GM06990 (cell line): ENCODE data around the gene FBXW5.
A peak's percentile ranks its signal among the peaks of the same experiment; 100 is the strongest.

Experiments used
- DNase-seq: peaks from one replicate; pipeline ENCODE4 v3.0.0-alpha.2; 2011; ENCODE audit not compliant: insufficient read length; ENCODE audit errors: extremely low read depth
- H3K27me3 ChIP-seq: replicated peaks from 2 replicates; pipeline ENCODE4 v1.6.0; 2011; ENCODE audit warnings: low read length; ENCODE audit not compliant: control insufficient read depth, insufficient read depth
- H3K36me3 ChIP-seq: 2 replicates; pipeline ENCODE4 v1.5.1; 2011; ENCODE audit warnings: low read length; ENCODE audit not compliant: control insufficient read depth, insufficient read depth
- H3K4me3 ChIP-seq: replicated peaks from 2 replicates; pipeline ENCODE4 v1.5.1; 2011; ENCODE audit warnings: low read depth, mild to moderate bottlenecking, control low read depth, low read length
- TF ChIP-seq, protein P1 (sequence below): IDR thresholded peaks from 2 replicates; pipeline ENCODE4 v1.5.1; 2011; ENCODE audit warnings: low read length, control low read depth, mild to moderate bottlenecking, inconsistent platforms; ENCODE audit not compliant: insufficient read depth, poor library complexity, severe bottlenecking

Gene FBXW5

GRCh38 chr9:136917902-136918301, 26.6 kb downstream of the FBXW5 start:
- TF ChIP-seq, protein P1, sequence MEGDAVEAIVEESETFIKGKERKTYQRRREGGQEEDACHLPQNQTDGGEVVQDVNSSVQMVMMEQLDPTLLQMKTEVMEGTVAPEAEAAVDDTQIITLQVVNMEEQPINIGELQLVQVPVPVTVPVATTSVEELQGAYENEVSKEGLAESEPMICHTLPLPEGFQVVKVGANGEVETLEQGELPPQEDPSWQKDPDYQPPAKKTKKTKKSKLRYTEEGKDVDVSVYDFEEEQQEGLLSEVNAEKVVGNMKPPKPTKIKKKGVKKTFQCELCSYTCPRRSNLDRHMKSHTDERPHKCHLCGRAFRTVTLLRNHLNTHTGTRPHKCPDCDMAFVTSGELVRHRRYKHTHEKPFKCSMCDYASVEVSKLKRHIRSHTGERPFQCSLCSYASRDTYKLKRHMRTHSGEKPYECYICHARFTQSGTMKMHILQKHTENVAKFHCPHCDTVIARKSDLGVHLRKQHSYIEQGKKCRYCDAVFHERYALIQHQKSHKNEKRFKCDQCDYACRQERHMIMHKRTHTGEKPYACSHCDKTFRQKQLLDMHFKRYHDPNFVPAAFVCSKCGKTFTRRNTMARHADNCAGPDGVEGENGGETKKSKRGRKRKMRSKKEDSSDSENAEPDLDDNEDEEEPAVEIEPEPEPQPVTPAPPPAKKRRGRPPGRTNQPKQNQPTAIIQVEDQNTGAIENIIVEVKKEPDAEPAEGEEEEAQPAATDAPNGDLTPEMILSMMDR = no peak
- H3K4me3 ChIP-seq = no peak overlapping the region
- peaks cover 33% of the 10 kb centered on the region for H3K36me3 ChIP-seq
- no peak for DNase-seq
- H3K27me3 ChIP-seq = no peaks in the 10 kb centered on the region

DNA sequence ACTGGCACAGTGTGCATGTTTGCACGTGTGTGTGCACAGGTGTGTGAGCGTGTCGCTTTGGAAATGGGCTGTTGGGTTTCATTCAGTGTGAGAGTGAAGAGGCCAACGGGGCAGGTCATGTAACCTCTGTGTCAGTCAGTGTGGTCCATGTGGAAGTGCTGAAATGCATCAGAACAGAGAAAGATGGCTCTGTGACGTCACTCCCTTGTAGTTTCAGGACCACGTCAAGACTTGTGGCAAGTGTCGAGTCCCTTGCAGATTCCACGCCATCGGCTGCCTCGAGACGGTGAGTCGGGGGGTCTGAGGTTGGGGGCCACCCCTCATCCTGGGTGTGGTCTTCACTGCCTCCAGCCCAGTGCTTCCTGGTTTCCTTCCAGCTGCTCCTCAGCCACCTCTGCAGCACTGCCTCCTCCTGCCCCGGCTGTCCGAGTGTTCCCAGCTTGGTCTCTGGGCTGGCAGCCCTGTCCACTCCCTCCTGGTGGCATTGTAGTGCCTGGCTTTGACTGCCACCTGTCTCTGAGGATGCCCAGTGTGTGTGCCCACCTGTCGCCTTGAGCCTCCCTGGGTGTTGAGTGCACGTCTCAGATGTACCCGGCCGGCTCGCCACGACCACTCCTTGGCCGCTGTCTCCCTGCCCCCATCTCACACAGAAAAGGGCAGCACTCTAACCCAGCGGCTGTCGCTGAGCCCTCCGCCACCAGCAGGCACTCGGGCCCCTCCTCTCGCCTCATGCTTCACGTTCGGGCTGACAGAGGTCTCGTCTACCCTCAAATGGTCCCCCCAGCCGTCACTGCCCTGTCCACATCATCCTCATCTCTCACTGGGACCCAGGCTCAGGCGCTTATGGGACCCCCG, 28.0 kb downstream of the FBXW5 start:
- DNase-seq = no peak
- TF ChIP-seq, protein P1 = no peak
- Histone ChIP-seq H3K27me3 (no peaks in the 10 kb centered on the region), H3K4me3 (no peak overlapping the region), H3K36me3 (peaks cover 32% of the 10 kb centered on the region)

DNA sequence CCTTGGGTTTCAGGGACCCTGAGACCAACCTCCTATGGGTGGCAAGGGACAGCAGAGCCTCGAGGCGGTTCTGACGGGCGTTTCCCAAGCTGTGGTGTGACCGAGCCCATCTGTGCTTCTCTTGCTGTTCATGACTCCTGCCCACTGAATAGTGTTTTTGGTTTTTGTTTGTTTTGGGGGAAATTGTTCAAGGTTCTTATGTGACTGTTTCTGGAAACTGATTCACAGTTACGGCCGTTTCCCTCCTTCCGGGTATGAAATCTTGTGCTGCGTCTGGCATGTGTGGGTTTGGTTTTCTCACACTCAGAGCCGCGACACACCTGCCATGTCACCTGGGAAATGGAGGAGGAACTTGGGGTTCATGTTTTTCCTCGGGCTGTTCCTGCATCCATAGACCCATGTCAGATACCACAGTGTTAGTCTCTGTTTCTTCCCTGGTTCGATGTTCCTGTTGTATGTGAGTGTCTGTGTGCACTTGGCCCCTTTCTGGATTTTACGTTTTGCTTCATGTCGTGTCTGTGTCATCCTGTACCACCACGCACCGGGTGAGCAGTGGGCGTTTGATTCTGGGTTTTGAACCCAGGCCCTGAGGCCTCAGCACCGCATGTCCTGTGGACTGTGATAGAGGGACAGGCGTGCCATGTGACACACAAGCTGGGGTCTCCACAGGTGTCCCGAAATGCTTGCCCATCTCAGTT, 28.8 kb downstream of the FBXW5 start:
- TF ChIP-seq, protein P1 = no peak
- H3K36me3 ChIP-seq = peaks cover 29% of the 10 kb centered on the region
- H3K4me3 ChIP-seq = no peak overlapping the region
- DNase-seq = no peak
- H3K27me3 ChIP-seq = no peaks in the 10 kb centered on the region

DNA sequence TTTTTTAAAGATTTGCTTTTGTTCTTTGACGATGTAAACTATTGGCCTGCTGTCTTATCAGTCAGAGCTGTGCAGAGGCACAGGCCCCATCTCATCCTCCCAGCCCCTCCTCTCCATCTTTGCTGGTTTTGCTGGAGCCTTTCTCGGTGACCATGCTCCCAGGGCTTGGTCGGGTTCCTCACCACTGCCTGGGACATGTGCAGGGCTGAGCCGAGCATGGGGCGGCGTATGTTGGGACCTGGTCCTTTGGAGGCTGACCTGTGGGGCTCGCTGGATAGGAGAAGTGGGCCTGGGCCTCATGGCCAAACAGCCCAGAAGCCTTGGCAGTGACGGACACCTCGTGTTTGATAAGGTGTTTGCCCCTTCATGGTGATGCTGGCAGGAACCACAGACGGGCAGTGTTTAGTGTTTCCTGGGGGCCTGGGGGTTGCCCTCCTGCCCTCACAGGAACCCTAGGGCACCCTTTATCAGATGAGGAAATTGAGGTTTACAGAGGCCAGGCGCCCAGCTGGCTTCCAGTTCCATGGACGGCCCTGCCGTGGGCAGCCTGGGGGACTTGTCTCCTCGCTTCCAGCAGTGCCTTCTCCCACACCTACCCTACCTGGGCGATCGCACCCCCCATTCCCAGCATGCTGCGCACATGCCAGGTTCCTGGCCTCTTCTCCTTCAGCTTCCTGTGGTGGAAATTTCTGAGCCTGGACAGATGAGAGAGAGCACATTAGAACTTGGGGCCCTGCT, 30.7 kb downstream of the FBXW5 start:
- DNase-seq = no peak
- no peak overlapping the region for H3K4me3 ChIP-seq
- TF ChIP-seq, protein P1 = no peak
- H3K27me3 ChIP-seq = no peaks in the 10 kb centered on the region
- peaks cover 30% of the 10 kb centered on the region for H3K36me3 ChIP-seq

DNA sequence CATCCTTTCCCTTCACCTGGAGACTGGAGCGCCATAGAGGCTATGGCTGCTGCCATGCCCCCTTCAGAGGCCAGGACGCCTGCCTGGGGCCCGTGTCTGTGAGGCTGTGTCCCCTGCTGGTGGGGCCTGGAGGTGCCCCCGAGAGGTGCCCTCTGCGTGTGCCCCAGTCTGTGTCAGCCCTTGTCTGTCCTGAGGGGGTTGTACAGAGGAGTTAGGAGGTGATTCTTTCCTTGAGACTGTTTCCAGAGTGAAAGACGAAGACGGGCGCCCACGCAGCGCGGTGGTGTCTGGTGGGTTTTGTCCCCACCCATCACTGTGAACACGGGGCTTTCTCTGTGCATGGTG, 33.7 kb downstream of the FBXW5 start:
- Histone ChIP-seq H3K4me3 (no peak overlapping the region), H3K36me3 (peaks cover 38% of the 10 kb centered on the region), H3K27me3 (no peaks in the 10 kb centered on the region)
- DNase-seq = no peak
- TF ChIP-seq, protein P1 = peak; percentile 17
